Measurements from ENCODE around the gene RTN4RL1. TPM values are rescaled to one million over a fixed set of nuclear protein-coding genes. Genes with fewer than 3 reads are reported as not detected.
A peak's percentile ranks its signal among the peaks of the same experiment; 100 is the strongest.

RTN4RL1 gene
- total and polyA plus RNA-seq, 11 donors: 1.7 to 4.9 (median 2.7) TPM

- Histone ChIP-seq H3K27me3 (no peaks in the 10 kb centered on the region), H3K27ac (peak overlapping the region in 1 of 12 donors; percentile 24), H3K4me3 (no peak overlapping the region), H3K9me3 (peaks cover 0 to 6% (median 0%) of the 10 kb centered on the region in 12 donors), H3K4me1 (no peaks in the 10 kb centered on the region), H3K36me3 (peaks cover 0 to 100% (median 95%) of the 10 kb centered on the region in 9 donors)
- 85 to 88% (median 87%) methylated on average over 15 of the region's 15 CpGs for WGBS, 4 donors
- TF ChIP-seq POLR2A (IDR thresholded peaks at IDR 0.05): no peak
- TF ChIP-seq, protein P1, sequence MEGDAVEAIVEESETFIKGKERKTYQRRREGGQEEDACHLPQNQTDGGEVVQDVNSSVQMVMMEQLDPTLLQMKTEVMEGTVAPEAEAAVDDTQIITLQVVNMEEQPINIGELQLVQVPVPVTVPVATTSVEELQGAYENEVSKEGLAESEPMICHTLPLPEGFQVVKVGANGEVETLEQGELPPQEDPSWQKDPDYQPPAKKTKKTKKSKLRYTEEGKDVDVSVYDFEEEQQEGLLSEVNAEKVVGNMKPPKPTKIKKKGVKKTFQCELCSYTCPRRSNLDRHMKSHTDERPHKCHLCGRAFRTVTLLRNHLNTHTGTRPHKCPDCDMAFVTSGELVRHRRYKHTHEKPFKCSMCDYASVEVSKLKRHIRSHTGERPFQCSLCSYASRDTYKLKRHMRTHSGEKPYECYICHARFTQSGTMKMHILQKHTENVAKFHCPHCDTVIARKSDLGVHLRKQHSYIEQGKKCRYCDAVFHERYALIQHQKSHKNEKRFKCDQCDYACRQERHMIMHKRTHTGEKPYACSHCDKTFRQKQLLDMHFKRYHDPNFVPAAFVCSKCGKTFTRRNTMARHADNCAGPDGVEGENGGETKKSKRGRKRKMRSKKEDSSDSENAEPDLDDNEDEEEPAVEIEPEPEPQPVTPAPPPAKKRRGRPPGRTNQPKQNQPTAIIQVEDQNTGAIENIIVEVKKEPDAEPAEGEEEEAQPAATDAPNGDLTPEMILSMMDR (IDR thresholded peaks at IDR 0.05): no peak
- intact Hi-C loops (cut with DNase I): loop anchor here in 1 of 10 donors (10.0 kb wide), 1 partner anchor 394 kb away; no protein-coding TSS in a partner anchor
- ATAC-seq (no peak), DNase-seq (no peak)
Observed at GRCh38 chr17:1890758-1891450, 134.2 kb downstream of the RTN4RL1 start.

- H3K4me3 ChIP-seq: no peak overlapping the region
- ATAC-seq (peak in 3 of 4 donors; percentile 42 to 90 (median 87)), DNase-seq (no peak)
- TF ChIP-seq POLR2A (IDR thresholded peaks at IDR 0.05): no peak
- TF ChIP-seq, protein P1 (IDR thresholded peaks at IDR 0.05): no peak
- H3K27ac ChIP-seq: peak overlapping the region in 1 of 12 donors; percentile 25
- peaks cover 0 to 100% (median 97%) of the 10 kb centered on the region in 9 donors for H3K36me3 ChIP-seq
- intact Hi-C loops (cut with DNase I): no loop called here
- WGBS, 4 donors: 62 to 89% (median 68%) methylated on average over 14 of the region's 14 CpGs
- no peaks in the 10 kb centered on the region for H3K4me1 ChIP-seq
- no peaks in the 10 kb centered on the region for H3K27me3 ChIP-seq
- H3K9me3 ChIP-seq: peaks cover 0 to 9% (median 0%) of the 10 kb centered on the region in 12 donors
Observed at GRCh38 chr17:1888741-1889140, 136.4 kb downstream of the RTN4RL1 start.

MicroRNAs encoded within 50 kb of the gene (microRNA counts, 767-probe panel; counts per million panel counts)
- microRNA hsa-miR-132-3p (3,791 to 4,062 counts per million in 2 donors), microRNA hsa-miR-212-3p (71.6 to 1,411 counts per million in 2 donors)

Small RNAs within 50 kb of the gene (microRNA-seq; reads per million reads assigned to microRNA genes)
- 667 to 1,086 (median 916) reads per million in 4 donors for gene MIR132
- gene MIR212: 24.0 to 28.6 (median 26.6) reads per million in 4 donors

Other genes with a start within 250 kb of the RTN4RL1 start
- 10 to 100 TPM in 3 of 9 donors, 1 to 10 TPM in 6; 5.2 to 15.9 (median 8.3) TPM for gene SMYD4, start 195.4 kb downstream of the RTN4RL1 start, total RNA-seq
- 1 to 10 TPM; 5.6 to 6.5 TPM for gene SMYD4, start 195.4 kb downstream of the RTN4RL1 start, polyA plus RNA-seq
- 10 to 100 TPM; 20.1 to 87.4 (median 64.6) TPM for gene RPA1, start 195.3 kb downstream of the RTN4RL1 start, total RNA-seq
- 10 to 100 TPM; 10.4 to 35.0 TPM for gene RPA1, start 195.3 kb downstream of the RTN4RL1 start, polyA plus RNA-seq
- gene DPH1, start 4.8 kb upstream of the RTN4RL1 start, total RNA-seq: 10 to 100 TPM; 14.0 to 38.1 (median 27.6) TPM
- gene DPH1, start 4.8 kb upstream of the RTN4RL1 start, polyA plus RNA-seq: 10 to 100 TPM; 18.8 to 23.4 TPM
- 10 to 100 TPM; 16.0 to 30.2 (median 20.0) TPM for gene OVCA2, start 16.7 kb upstream of the RTN4RL1 start, total RNA-seq
- 10 to 100 TPM; 26.6 to 52.4 TPM for gene OVCA2, start 16.7 kb upstream of the RTN4RL1 start, polyA plus RNA-seq
- gene HIC1, start 29.8 kb upstream of the RTN4RL1 start, total RNA-seq: 10 to 100 TPM in 7 of 9 donors, 1 to 10 TPM in 2; 8.9 to 29.6 (median 16.7) TPM
- gene HIC1, start 29.8 kb upstream of the RTN4RL1 start, polyA plus RNA-seq: 10 to 100 TPM in 1 of 2 donors, 1 to 10 TPM in 1; 8.3 to 11.7 TPM

All from heart left ventricle (tissue), 16 donors.